Activated CD4-positive, alpha-beta T cell treated with anti-CD3 and anti-CD28 coated beads, Interleukin-2, amount 10 ng/mL, durations not matched to agents 24 days and 14 days (primary cell): ENCODE data around the gene RXRA. TPM values are rescaled to one million over a fixed set of nuclear protein-coding genes. Genes with fewer than 3 reads are reported as not detected.
A peak's percentile ranks its signal among the peaks of the same experiment; 100 is the strongest.

Experiments
- DNase-seq: peaks from one replicate; pipeline ENCODE4 v3.0.0; 2022
- H3K27ac Mint-ChIP-seq: one replicate; pipeline ENCODE4 v1.8.0; 2022; ENCODE audit warnings: mild to moderate bottlenecking, mixed read lengths
- H3K27me3 Mint-ChIP-seq: one replicate; pipeline ENCODE4 v1.8.0; 2022; ENCODE audit warnings: mixed read lengths
- H3K36me3 Mint-ChIP-seq: one replicate; pipeline ENCODE4 v1.8.0; 2022; ENCODE audit warnings: low read depth, mild to moderate bottlenecking, mixed read lengths
- H3K4me1 Mint-ChIP-seq: one replicate; pipeline ENCODE4 v1.8.0; 2021; ENCODE audit warnings: mixed read lengths
- H3K4me3 Mint-ChIP-seq: one replicate; pipeline ENCODE4 v1.8.0; 2022; ENCODE audit warnings: mild to moderate bottlenecking, moderate library complexity, mixed read lengths
- H3K9me3 Mint-ChIP-seq: one replicate; pipeline ENCODE4 v1.8.0; 2021; ENCODE audit warnings: mixed read lengths
- intact Hi-C: fragments of 100-400 bp; cut with micrococcal nuclease; formaldehyde crosslinking; loops from one replicate; pipeline ENCODE4 v1.15.1; 2023
- total RNA-seq: library from RNA; stranded (reverse); gene quantifications from 2 replicates; pipeline ENCODE4 v1.2.3, GENCODE V29; 2022

Gene RXRA
- total RNA-seq, 1 donor from 2014 or later: 4.8 TPM

DNA sequence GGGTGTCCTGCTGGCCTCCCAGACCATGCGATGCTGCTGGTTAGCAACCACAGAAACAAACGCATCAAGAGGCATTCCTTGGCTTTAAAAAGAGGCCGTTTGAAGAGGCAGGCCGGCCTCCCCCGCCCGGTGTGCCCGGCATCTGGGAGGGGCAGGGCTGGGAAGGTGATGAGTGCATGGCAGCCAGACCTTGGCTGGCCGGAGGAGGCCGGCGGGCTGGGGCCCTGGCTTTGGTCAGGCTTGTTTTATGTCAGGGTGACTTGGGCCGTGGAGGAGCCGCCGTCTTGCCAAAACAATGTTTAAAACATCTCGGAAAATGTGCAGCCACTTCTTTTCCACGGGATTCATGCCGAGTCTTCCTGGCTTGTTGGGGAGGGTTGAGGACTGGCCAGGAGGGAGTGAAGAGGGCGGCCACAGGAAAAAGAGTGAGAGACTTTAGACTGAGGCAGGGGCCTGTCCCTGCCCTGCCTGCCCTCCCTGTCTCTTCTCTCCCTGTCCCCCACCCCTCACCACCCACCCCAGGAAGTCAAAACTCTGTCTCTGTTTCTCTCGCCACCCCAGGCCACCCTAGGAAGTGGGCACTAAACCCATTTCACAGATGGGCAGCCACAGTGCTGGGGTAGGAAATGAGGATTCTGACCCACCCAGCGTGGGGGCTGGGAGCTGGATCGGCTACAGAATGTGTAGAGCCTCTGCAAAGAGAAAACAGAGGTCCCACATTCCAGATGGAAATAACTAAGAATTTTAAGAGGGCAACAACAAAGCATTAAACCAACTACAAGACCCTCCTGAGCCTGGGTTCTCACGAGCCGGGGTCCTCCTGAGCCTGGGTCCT is 143.0 kb downstream of the RXRA start:
- DNase-seq: no peak

DNA sequence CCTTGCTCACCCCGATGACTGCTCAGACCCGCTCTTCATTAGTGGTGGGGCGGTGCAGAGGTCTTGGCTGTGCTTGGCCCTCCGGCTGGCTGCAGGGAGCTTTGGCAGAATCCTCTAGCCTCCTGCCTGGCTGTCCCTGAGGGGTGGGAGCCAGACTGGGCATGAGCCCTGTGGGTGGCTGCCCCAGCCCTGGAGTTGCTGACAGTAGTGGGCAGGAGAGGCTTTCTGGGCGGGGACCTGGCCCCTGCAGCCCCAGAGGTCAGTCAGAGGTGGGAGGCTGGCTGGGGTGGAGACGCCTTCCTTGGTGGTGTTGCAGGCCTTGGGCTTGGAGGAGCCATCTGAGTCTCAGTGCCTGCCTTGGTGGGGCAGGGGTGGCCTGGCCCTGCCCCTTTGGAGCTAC is 146.0 kb downstream of the RXRA start:
- H3K9me3 Mint-ChIP-seq: no peaks in the 10 kb centered on the region
- H3K36me3 Mint-ChIP-seq: no peaks in the 10 kb centered on the region
- H3K4me3 Mint-ChIP-seq: no peak overlapping the region
- H3K27me3 Mint-ChIP-seq: no peaks in the 10 kb centered on the region
- H3K27ac Mint-ChIP-seq: no peak overlapping the region
- H3K4me1 Mint-ChIP-seq: no peaks in the 10 kb centered on the region
- DNase-seq: no peak
- intact Hi-C loops: no loop called here

More for the DNA sequence above, 143.0 kb downstream of the RXRA start:
- no peaks in the 10 kb centered on the region for H3K9me3 Mint-ChIP-seq
- no peaks in the 10 kb centered on the region for H3K27me3 Mint-ChIP-seq
- no peaks in the 10 kb centered on the region for H3K36me3 Mint-ChIP-seq
- no peak overlapping the region for H3K27ac Mint-ChIP-seq
- intact Hi-C loops: no loop called here
- no peaks in the 10 kb centered on the region for H3K4me1 Mint-ChIP-seq
- no peak overlapping the region for H3K4me3 Mint-ChIP-seq

DNA sequence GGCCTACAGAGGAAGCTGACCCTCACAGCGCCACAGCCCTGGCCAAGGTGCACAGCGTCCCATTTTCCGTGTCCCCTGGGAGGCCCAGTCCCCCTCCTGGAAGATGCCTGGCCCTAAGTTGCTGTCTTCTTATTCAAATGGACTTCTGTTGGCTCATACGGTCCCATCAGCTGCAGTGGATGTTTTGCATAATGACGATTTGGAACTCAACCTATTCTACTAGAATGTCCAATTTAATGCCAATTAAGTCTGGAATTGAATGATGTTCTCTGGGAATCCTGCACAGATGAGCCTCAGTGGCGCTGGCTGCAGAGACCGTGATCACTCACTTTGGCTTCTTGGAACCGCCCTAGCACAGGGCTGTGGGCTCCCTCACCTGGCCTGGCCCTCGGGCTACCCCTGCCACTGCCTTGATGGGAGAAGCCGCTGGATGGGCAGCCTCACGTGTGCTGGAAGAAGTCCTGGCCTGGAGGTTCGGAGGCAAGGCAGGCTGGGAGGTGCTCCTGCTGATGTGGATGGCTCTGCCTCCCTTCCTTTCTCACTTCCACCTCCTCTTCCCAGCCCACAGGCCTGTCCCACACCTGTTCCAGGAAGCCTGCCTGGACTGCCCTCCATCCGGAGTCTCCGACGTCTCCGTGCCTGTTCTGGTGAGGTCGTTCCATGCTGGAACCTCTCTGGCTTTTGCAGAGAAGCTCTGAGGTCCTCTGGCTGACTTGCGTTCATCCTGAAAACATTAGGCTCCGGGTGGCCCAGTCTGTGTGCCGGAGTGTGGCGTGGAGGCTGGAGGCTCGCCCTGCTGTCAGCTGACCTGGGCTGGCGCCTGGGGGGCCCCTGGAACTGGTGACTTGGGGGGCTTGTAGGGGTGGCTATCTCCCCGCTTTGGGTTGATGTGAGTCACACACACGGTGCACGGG is 147.1 kb downstream of the RXRA start:
- no peak overlapping the region for H3K4me3 Mint-ChIP-seq
- H3K27ac Mint-ChIP-seq: no peak overlapping the region
- intact Hi-C loops: no loop called here
- H3K27me3 Mint-ChIP-seq: no peaks in the 10 kb centered on the region
- no peaks in the 10 kb centered on the region for H3K9me3 Mint-ChIP-seq
- no peaks in the 10 kb centered on the region for H3K36me3 Mint-ChIP-seq
- no peaks in the 10 kb centered on the region for H3K4me1 Mint-ChIP-seq
- DNase-seq: no peak

DNA sequence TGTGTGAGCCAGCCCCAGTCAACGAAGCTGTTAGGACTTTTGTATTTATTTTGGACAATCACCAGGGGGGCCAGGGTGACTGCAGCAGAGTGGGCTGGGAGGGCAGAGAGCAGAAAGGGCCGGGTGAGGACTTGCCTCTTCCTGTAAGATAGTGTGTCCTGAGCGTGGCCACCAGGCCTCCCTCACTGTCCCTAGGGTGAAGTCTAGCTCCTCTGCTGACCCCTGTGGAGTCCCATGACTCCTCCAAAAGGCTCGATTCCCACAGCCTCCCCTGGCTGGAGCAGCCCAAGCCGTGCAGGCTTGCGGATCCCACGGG is 147.8 kb downstream of the RXRA start:
- Mint-ChIP-seq H3K4me3 (no peak overlapping the region), H3K4me1 (no peaks in the 10 kb centered on the region), H3K36me3 (no peaks in the 10 kb centered on the region), H3K9me3 (no peaks in the 10 kb centered on the region), H3K27me3 (no peaks in the 10 kb centered on the region), H3K27ac (no peak overlapping the region)
- no peak for DNase-seq
- intact Hi-C loops: no loop called here

DNA sequence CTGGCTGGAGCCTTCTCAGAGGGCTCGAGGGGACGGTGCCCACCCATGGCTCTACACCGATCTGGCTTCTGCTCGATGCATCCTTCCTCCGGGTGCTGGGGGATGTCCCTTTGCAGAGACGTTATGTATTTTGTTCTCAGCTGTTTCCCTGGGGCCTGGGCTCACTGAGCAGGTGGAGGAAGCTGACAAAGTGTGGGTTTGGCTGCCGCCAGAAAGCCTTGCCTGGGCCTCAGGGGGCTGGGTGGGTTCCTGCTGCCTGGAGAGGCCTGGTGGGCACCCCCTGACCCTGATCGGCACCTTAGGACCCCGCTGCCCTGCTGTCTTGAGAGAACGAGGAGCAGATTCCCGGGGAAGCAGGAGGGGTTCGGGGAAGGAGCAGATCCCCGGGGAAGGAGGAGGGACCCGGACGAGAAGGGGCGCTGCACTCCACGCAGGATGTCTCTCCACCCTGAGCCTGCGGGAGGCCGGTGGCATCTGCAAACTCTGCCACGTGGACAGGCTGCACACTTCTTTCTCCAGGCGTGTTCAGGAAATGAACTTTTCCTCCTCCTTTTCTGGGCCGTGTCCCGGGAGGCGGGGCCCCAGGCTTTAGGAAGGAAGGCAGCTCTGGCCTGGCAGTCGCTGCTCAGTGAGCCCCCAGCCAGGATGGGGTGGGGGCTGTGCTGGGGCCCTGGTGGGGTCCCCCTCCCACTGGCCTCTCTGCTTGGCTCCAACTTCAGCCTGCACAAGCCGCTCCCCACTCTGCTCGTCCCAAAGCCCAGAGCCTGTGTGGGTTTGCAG is 148.9 kb downstream of the RXRA start:
- no peak for DNase-seq
- intact Hi-C loops: no loop called here
- H3K4me1 Mint-ChIP-seq: no peaks in the 10 kb centered on the region
- H3K27me3 Mint-ChIP-seq: no peaks in the 10 kb centered on the region
- H3K9me3 Mint-ChIP-seq: no peaks in the 10 kb centered on the region
- H3K4me3 Mint-ChIP-seq: no peak overlapping the region
- H3K36me3 Mint-ChIP-seq: no peaks in the 10 kb centered on the region
- H3K27ac Mint-ChIP-seq: peak overlapping the region; percentile 51

DNA sequence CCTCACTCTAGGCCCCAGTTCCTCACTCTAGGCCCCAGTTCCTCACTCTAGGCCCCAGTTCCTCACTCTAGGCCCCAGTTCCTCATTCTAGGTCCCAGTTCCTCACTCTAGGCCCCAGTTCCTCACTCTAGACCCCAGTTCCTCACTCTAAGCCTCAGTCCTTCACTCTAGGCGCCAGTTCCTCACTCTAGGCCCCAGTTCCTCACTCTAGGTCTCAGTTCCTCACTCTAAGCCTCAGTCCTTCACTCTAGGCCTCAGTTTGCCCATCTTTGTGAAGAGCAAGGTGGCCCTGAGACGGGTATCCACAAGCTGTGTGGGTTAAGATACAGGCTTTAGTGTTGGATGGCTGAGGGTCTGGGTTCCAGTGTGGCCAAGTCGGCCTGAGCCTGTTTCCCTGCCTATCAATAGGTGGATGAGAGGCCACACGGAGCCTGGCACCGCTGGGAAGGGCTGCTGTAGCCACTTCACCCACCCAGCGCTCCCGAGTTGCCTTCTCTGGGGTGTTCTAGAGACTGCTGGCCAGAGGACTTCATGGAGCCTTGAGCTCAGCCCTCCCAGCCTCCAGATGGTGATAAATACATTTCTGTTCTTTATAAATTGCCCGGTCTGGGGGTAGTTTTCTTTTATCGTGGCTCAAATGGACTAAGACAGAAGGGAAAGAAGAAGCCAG is 150.2 kb downstream of the RXRA start:
- Mint-ChIP-seq H3K36me3 (no peaks in the 10 kb centered on the region), H3K9me3 (no peaks in the 10 kb centered on the region), H3K27ac (no peak overlapping the region), H3K4me3 (no peak overlapping the region), H3K27me3 (no peaks in the 10 kb centered on the region), H3K4me1 (no peaks in the 10 kb centered on the region)
- no peak for DNase-seq
- intact Hi-C loops: no loop called here

DNA sequence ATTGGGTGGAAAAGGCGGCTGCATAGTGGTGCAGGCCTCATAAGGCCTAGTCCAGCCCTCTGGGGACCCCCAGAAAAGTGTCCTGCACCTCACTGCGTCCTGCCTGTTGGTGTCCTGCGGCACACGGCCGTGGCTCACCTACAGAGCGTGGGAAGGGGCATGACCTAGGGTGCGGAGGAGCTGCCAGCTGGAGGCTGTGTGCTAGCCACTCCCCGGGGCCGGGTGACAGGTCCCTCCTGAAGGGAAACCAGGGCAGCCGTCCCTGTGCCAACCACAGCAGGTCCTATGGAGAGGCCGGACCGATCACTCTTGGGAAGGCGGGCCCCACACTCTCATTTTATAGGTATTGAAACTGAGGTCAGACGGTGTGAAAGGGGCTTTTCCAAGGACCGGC is 150.7 kb downstream of the RXRA start:
- intact Hi-C loops: no loop called here
- no peak overlapping the region for H3K4me3 Mint-ChIP-seq
- H3K9me3 Mint-ChIP-seq: no peaks in the 10 kb centered on the region
- no peak for DNase-seq
- H3K4me1 Mint-ChIP-seq: no peaks in the 10 kb centered on the region
- no peak overlapping the region for H3K27ac Mint-ChIP-seq
- no peaks in the 10 kb centered on the region for H3K27me3 Mint-ChIP-seq
- H3K36me3 Mint-ChIP-seq: no peaks in the 10 kb centered on the region

DNA sequence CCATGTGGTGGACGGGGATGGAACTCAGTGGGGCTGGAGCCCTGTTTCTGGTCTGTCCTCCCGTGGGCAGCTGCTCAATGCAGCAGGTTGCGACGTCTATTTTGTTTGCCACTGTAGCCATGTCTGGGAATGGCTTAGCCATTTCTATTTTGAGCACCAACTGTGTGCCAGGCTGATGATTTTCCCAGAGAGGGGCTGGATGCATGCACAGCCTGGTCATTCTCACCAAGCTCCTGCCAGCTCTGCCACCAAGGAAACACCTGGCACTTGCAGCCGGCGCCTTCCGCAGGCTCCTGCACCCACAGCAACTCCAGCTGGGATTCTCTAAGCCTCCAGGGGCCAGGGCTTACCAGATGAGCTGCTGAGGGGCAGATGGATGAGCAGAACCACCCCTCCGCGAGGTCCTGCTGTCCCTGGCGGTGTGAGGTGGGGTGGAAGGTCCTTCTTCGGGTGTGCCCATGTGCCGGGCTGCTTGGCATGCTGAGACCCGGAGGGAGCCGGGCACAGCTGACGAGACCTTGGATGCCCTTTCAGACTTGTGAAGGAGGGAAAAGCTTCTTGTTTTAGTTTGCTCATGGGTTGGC is 151.2 kb downstream of the RXRA start:
- DNase-seq: no peak
- intact Hi-C loops: no loop called here
- H3K36me3 Mint-ChIP-seq: no peaks in the 10 kb centered on the region
- H3K4me3 Mint-ChIP-seq: no peak overlapping the region
- H3K27ac Mint-ChIP-seq: no peak overlapping the region
- H3K9me3 Mint-ChIP-seq: no peaks in the 10 kb centered on the region
- H3K27me3 Mint-ChIP-seq: no peaks in the 10 kb centered on the region
- no peaks in the 10 kb centered on the region for H3K4me1 Mint-ChIP-seq

DNA sequence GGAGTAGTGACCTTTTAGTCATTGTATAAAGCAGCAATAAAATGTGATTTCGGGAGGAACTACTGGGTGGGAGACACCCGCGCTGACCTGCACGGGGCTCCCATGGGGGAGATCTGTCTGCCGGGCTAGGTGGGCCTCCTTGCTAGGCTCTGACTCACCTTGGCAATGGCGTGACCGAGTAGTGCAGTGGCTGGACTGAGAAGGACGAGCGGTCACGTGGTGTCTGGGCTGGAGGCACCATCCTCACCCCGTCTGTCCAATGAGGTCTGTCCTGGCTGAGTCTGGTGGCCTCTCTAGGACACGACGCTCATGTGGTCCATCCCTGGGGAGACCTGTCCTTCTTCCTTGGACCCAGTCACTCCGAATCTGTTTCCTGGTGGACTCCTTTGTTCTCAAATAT is 151.7 kb downstream of the RXRA start:
- intact Hi-C loops: no loop called here
- Mint-ChIP-seq H3K27me3 (no peaks in the 10 kb centered on the region), H3K9me3 (no peaks in the 10 kb centered on the region), H3K4me3 (no peak overlapping the region), H3K27ac (no peak overlapping the region), H3K36me3 (no peaks in the 10 kb centered on the region), H3K4me1 (no peaks in the 10 kb centered on the region)
- DNase-seq: no peak

DNA sequence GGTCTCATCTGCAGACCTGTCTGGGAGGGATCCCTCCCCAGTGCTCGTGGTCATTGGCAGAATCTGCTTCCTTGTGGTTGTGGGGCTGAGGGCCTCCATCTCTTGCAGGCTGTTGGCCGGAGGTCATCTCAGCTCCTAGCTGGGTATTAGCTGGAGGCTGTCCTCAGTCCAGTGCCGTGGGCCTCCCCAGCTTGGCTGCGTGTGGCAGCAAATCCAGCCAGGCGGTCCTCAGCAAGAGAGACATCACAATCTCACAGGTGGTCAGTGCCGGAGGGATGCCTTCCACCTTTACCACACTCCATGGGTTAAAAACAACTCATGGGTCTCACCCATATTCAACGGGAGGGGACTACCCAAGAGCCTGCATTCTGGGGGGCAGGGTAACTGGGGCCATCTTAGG is 155.5 kb downstream of the RXRA start:
- no peak overlapping the region for H3K4me3 Mint-ChIP-seq
- H3K27me3 Mint-ChIP-seq: no peaks in the 10 kb centered on the region
- H3K27ac Mint-ChIP-seq: no peak overlapping the region
- no peak for DNase-seq
- H3K9me3 Mint-ChIP-seq: no peaks in the 10 kb centered on the region
- no peaks in the 10 kb centered on the region for H3K4me1 Mint-ChIP-seq
- intact Hi-C loops: no loop called here
- no peaks in the 10 kb centered on the region for H3K36me3 Mint-ChIP-seq

DNA sequence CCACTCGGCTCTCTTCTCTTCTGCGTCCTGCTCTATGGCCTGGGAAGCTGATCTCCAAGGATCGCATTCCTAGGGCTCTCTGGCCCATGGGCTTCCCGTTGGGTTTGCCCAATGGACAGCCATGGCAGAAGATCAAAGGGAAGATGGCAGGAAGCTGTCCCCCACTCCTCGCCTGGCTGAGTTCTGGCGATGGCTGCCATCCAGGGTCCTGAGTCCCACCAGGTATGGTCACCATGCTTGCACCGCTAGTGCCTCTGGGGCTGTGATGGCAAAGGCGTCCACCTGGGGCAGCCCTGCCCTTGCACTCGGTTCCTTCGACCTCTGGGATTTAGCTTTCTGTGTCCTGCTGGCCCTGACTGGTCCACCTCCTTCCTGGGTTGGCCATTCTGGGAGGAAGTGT is 156.0 kb downstream of the RXRA start:
- DNase-seq: no peak
- no peaks in the 10 kb centered on the region for H3K9me3 Mint-ChIP-seq
- no peaks in the 10 kb centered on the region for H3K36me3 Mint-ChIP-seq
- no peak overlapping the region for H3K27ac Mint-ChIP-seq
- no peaks in the 10 kb centered on the region for H3K4me1 Mint-ChIP-seq
- no peaks in the 10 kb centered on the region for H3K27me3 Mint-ChIP-seq
- no peak overlapping the region for H3K4me3 Mint-ChIP-seq
- intact Hi-C loops: no loop called here

DNA sequence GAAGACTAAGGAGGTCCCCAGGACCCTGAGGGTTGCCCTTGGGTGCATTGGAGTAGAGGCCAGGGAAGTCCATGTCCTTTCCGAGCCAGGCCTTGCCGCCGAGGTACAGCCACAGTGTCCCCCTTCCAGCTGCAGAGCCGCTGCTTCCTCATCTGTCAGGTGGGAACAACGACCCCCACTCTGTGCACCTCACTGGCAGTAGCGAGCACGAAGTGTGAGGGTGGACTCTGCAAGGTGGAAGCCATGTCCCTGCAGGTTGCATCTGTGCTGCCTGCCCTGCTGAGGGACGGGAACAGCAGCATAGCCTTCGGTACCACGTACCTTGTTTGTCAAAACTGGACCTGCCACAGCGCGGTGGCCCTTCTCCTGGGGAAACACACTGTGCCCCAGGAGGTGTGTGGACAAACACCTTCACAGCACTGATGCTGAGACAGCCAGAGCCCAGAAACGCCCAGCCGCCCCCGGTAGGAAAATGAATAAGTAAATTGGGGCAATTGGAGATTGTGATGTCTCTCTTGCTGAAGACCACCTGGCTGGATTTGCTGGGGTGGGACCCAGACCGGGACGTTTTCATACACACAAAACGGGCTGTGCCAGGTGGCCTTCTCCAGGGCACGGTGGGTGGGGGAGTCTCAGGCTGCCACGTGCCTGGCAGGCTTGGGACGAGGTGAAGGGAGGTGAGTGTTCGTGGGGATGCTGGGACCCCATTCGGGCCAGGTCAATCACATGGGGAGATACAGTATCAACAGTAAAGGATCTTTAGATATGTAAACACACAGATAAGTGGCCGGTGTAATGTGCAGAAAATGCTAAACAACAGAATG is 157.3 kb downstream of the RXRA start:
- Mint-ChIP-seq H3K27ac (no peak overlapping the region), H3K27me3 (no peaks in the 10 kb centered on the region), H3K4me1 (no peaks in the 10 kb centered on the region), H3K36me3 (no peaks in the 10 kb centered on the region), H3K4me3 (no peak overlapping the region), H3K9me3 (no peaks in the 10 kb centered on the region)
- no peak for DNase-seq
- intact Hi-C loops: no loop called here

DNA sequence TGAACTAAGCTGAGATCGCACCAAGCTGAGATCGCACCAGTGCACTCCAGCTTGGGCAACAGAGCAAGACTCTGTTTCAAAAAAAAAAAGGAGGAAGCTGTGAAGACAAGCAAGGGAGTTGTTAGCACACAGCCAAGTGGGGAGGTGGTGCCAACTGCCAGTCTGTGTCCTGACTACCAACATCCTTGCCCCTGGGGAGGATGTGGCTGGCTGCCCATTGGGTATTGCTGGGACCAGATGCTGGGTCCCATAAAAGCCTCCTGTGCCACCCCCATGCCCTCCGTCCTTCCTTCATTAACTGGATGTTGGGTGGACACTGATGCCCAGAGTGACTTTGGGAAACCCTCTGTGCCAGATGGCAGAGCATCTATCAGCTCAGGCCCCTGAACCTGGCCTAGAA is 158.2 kb downstream of the RXRA start:
- H3K4me3 Mint-ChIP-seq: no peak overlapping the region
- H3K27ac Mint-ChIP-seq: no peak overlapping the region
- no peaks in the 10 kb centered on the region for H3K36me3 Mint-ChIP-seq
- no peaks in the 10 kb centered on the region for H3K27me3 Mint-ChIP-seq
- intact Hi-C loops: no loop called here
- no peaks in the 10 kb centered on the region for H3K9me3 Mint-ChIP-seq
- no peak for DNase-seq
- no peaks in the 10 kb centered on the region for H3K4me1 Mint-ChIP-seq
